Kidney epithelial cell (primary cell): ENCODE data around the gene SZRD1. TPM values are rescaled to one million over a fixed set of nuclear protein-coding genes. Genes with fewer than 3 reads are reported as not detected.

Source experiments
- DNase-seq: peaks from one replicate; pipeline ENCODE4 v3.0.0-alpha.2; 2010; ENCODE audit warnings: low read depth
- H3K27me3 ChIP-seq: 2 replicates; pipeline ENCODE4 v1.6.0; 2011; ENCODE audit warnings: low read length; ENCODE audit not compliant: control insufficient read depth, insufficient read depth
- H3K36me3 ChIP-seq: 2 replicates; pipeline ENCODE4 v1.5.1; 2011; ENCODE audit warnings: low read length; ENCODE audit not compliant: control insufficient read depth, insufficient read depth
- H3K4me3 ChIP-seq: 2 replicates; pipeline ENCODE4 v1.5.1; 2011; ENCODE audit warnings: low read depth, mild to moderate bottlenecking, control low read depth, low read length
- total RNA-seq: library from RNA; depleted of rRNA; stranded (reverse); fragments of >200 nt; gene quantifications from 2 replicates; pipeline ENCODE4 v1.2.3, GENCODE V29; 2015
- TF ChIP-seq, protein P1 (sequence below): IDR thresholded peaks from 2 replicates; pipeline ENCODE4 v1.5.1; 2011; ENCODE audit warnings: mild to moderate bottlenecking, moderate library complexity, low read length, control low read depth, inconsistent platforms; ENCODE audit not compliant: insufficient read depth, poor library complexity, severe bottlenecking

SZRD1 gene
- total RNA-seq, 1 donor from 2014 or later, result 96.0 TPM

DNA sequence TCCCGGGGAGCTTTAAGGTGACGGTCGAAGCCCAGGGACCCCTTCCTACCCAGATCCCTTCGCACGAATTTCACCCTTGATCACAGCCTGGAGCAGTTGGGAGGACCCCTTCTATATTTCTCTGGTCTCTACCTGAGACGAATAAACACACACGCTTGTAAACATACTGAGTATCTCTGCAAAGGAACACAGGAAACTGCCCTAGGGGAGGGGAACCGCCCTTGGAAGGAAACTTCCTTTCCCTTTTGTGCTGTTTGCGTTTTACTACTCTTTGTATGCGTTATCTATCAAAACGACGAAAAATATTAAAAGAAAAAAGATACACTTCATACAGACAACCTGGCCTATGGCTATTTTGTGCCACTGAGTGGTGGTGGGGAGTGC is 74.2 kb downstream of the SZRD1 start:
- peak overlapping the region; percentile 97 for H3K4me3 ChIP-seq
- TF ChIP-seq, protein P1, sequence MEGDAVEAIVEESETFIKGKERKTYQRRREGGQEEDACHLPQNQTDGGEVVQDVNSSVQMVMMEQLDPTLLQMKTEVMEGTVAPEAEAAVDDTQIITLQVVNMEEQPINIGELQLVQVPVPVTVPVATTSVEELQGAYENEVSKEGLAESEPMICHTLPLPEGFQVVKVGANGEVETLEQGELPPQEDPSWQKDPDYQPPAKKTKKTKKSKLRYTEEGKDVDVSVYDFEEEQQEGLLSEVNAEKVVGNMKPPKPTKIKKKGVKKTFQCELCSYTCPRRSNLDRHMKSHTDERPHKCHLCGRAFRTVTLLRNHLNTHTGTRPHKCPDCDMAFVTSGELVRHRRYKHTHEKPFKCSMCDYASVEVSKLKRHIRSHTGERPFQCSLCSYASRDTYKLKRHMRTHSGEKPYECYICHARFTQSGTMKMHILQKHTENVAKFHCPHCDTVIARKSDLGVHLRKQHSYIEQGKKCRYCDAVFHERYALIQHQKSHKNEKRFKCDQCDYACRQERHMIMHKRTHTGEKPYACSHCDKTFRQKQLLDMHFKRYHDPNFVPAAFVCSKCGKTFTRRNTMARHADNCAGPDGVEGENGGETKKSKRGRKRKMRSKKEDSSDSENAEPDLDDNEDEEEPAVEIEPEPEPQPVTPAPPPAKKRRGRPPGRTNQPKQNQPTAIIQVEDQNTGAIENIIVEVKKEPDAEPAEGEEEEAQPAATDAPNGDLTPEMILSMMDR, result no peak
- H3K27me3 ChIP-seq, result no peaks in the 10 kb centered on the region
- H3K36me3 ChIP-seq, result peaks cover 3% of the 10 kb centered on the region
- DNase-seq, result no peak

DNA sequence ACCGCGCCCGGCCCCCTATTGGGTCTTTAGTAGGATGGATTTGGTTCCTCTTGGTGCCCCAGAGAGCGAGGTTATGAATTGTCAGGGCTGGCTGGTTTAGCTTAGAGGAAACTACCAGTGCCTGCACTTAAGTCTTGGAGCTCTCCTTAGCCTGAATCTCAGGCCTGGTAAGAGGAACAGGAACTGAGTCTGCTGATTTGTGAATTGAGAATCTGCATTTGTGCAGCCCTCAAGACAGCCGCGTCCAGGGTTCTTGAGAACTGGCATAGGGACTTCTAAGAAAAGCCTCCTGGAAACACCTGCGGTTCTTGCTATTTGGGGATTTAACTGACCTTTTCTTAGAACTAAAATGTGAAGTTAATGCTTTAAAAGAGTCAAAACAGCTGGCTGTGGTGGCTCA is 75.2 kb downstream of the SZRD1 start:
- DNase-seq, result no peak
- Histone ChIP-seq H3K36me3 (peaks cover 3% of the 10 kb centered on the region), H3K4me3 (no peak overlapping the region), H3K27me3 (no peaks in the 10 kb centered on the region)
- TF ChIP-seq, protein P1, result no peak

DNA sequence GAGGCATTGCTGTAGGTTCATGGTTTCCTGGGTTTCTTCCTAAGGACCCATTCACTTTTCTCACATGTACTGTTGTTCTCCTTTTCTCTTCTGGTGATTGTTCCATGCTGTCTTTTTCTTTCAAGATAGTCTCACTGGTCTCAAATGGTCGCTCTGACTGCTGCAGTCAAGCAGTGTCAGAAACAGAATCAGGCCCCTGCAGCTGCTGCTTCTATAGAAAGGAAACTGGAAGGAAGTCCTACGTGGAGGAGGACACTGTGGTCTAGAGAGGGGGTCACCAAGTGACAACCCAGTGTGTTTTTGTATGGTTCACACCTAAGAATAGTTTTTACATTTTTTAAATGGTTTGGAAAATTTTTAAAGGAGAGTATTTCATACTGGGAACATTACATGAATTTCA is 75.9 kb downstream of the SZRD1 start:
- Histone ChIP-seq H3K27me3 (no peaks in the 10 kb centered on the region), H3K36me3 (peaks cover 4% of the 10 kb centered on the region), H3K4me3 (no peak overlapping the region)
- TF ChIP-seq, protein P1, result no peak
- no peak for DNase-seq

DNA sequence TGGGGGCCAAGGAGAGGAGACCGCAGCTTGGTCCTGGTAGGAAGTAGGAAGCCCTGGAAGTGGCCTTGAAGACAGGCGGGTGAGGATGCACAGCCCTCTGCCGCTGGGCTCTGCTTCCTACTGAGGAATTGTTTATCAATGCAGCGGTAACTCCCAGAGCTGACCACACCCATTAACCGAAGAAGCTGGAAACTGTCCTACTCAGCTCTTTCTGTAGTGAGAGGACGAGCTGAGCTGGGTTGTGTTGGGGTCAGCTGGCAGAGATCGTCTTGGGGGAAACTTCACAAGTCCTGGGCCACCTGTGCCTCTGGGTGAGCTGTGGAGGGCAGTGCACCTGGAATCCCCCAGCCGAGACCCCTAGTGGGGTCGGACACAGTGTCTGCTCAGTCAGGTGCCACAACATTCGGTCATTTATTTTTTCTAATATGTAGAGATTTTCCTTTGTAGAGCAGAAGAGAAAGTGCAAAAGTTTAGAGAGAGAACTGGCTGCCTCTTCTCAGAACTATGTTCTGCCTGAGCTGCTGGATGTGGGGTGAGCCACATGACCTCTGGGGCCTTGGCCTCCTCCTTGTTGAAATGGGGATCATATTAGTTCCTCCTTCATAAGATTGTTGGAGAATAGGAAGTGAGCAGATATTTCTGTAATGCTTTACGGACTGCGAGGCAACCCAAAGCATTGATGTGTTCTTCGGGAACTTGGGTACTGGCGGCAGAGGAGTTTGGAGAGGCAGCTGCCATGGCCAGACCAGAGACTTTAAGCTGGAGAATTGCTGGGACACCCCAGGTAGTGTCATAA is 77.1 kb downstream of the SZRD1 start:
- Histone ChIP-seq H3K4me3 (no peak overlapping the region), H3K27me3 (no peaks in the 10 kb centered on the region), H3K36me3 (peaks cover 7% of the 10 kb centered on the region)
- TF ChIP-seq, protein P1, result no peak
- no peak for DNase-seq

DNA sequence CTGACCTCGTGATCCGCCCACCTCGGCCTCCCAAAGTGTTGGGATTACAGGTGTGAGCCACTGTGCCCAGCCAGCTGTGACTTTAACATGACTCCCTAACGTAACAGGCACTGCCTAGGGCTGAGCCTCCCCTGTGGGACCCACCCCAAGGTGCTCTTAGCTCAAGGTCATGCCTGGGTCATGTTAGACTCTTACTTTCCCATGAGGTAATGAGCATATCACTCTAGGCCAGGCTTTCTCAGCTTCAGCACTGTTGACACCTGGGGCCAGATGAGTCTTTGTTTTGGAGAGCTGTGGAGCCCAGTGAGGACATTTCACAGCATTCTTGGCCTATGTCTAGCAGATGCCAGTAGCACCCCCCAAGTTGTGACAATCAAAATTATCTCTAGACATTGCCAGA is 78.0 kb downstream of the SZRD1 start:
- Histone ChIP-seq H3K27me3 (no peaks in the 10 kb centered on the region), H3K4me3 (no peak overlapping the region), H3K36me3 (peaks cover 7% of the 10 kb centered on the region)
- no peak for DNase-seq
- TF ChIP-seq, protein P1, result no peak

DNA sequence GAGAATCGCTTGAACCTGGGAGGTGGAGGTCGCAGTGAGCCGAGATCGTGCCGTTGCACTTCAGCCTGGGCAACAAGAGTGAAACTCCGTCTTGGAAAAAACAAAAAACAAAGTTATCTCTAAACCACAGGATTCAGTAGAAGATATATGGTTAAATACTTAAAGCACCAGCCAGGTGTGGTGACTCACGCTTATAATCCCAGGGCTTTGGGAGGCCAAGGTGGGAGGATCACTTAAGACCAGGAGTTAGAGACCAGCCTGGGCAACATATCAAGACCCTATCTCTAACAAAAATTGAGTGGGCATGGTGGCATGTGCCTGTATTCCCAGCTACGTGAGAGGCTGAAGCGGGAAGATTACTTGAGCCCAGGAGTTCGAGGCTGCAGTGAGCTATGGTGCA is 79.1 kb downstream of the SZRD1 start:
- TF ChIP-seq, protein P1, result no peak
- H3K27me3 ChIP-seq, result no peaks in the 10 kb centered on the region
- no peak overlapping the region for H3K4me3 ChIP-seq
- no peak for DNase-seq
- peaks cover 7% of the 10 kb centered on the region for H3K36me3 ChIP-seq
